GM18517 (cell line): ENCODE data around the gene DPF3.

Source experiments
- ATAC-seq: cut with Tn5 transposase; IDR thresholded peaks from one replicate; pipeline ENCODE4 v1.9.1; 2021; ENCODE audit warnings: mild to moderate bottlenecking, moderate library complexity; ENCODE audit not compliant: unreplicated experiment

The DPF3 gene

DNA sequence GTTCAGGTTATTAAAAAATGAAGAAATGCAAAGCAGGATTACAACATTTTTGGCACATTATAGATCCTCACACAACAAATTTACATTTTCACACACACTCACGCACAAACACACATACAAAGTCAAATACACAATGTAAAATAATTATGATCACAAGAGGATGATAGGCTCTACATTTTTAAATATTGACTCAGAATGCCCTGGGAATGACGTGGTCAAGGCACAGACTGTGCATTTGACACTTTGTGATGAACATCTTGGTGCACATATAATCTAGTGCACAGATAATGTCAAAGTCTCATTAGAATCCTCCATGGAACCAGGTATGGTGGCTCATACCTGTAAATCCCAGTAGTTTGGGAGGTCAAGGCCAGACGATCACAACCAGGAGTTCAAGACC lies 49.4 kb downstream of the DPF3 start:
- no peak for ATAC-seq

DNA sequence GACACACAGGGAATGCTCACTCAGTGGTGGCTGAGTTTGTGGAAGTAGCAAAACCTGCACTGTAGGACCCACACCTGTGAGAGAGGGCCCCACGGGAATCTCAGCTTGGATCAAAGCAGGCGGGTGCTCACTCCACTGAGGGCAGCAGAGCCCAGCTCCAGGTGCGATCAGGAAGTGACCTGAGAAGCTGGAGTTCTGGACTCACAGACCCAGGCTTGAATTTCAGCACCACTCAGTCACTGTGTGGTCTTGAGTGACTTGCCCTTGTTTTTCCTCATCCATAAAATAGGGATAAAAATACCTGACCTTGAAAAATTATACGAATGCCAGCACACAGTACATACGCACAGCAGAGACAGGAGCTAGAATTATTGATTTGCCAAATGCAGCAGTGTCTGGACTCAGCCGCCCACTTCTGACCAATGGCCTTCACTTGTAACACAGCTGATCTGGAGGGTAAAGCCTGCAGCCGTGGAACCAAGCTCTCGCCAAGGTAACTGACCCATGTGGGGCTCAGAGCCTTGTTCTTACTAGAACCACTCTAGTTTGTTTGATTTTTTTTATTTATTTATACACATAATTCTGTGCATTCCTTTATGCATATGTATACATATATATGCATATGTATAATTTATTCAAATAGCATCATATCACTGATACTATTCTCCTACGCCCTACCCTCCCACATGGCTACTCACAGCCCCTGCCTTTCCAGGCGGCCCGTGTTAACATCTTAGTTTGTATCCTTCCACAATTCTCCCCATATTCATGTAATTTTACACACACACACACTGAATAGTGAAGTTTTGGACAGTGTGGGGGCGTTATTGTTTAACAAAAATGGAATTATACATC lies 53.9 kb downstream of the DPF3 start:
- ATAC-seq: no peak

DNA sequence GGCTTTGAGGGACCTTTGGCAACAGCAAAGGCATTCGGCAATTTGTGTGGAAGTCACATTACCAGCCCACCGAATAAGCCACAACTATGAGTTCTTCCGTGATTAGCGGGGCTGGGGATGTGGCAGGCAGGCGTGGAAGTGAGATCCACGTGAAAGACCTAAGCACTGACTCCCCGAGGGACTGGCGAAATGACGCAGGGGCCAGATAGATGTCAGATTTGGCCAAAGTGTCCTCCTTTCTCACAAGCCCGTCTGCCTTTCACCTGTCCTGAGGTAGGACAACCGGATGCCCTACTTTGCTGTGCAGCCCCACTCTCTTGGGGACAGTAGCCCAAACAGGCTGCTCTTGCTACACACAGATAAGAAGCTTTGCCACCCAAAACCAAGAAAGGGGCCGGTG lies 54.5 kb downstream of the DPF3 start:
- ATAC-seq: no peak

DNA sequence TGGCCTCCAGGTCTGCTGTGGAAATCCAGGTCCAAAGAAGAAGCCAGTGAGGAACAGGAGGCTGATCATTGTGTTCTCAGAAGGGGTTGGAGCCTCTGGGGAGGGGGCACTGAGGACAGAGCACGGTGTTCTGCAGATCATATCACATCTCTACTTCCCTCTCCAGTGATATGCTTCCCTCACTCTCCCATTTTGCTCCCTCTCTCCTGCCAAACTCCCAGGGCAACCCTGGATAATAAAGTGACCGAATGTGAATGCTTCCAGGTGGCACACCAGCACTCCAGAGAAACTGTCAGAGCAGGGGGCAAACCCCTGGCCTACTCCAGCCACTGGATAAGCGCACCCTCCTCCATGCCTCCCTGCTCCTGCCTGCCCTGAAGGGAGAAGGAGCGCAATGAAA lies 57.8 kb downstream of the DPF3 start:
- ATAC-seq: no peak

DNA sequence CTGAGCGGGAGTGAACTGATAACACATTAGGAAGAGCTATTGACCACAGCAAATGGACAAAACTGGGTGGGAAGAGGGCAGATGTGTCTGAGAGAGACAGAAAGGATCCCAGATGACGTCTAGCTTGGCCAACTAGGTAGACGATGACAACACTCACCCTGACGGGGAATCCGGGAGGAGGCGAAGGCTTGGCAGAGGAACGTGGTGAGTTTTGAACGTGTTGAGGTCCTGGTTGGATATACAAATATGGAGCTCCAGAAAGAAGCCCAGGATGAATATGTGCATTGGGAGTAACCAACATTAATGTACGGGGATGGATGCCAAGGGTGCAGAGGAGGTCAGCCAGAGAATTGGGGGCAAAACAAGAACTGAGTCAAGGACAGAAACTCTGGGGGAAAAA lies 60.7 kb downstream of the DPF3 start:
- no peak for ATAC-seq

DNA sequence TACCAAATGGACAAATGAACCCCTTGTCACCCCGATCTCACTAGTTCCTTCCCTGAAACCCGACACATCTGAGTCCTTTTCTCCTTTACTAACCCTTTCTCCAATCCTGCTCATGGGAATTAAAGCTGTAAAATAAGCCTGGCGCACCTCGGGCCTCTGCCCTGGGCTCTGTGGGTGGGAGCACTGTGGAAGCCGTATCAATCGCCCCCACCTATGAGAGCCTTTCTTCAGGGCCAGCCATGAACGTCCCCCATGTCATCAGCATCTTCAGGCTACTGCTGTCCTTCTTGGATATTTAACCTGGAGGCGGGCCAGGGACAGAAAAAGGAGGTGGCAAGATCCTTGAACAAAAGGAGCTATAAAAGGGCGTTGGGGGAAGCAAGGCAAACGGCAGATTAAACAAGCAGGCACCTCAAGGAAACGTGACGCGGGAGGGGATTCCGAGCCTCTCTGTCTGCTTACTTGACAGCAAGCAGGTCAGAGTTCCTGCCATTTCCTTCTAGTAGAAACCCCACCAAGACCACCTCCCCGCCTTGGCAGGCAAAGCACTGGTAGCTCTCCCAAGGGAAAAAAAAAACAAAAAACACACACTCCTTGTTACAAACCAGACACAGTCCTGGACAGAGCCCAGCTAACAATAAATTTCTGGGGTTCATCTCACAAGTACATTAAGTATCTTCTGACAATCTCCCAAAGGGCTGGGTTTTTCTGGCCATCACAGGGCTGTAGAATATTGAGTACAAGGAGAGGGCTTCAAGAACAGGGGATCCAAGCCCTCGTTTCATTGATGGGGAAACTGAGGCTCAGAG lies 62.9 kb downstream of the DPF3 start:
- ATAC-seq: no peak

DNA sequence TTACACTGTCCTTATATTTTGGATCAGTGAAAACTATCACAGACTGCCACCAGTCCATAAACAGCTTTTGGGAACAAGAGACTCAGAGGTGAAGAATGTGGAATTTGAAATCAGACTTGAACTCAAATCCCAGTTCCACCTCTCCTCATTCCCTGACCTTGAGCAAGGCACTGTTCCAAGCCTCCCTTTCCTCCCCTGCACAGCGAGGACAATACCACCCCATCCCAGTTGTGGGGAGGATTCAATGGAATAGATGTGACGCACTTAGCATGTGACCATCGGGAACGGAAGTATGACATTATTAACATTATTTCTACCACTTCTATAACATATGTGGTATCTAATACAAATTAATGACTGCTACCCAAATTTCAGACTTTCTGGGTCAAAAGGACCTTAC lies 63.5 kb downstream of the DPF3 start:
- ATAC-seq: no peak

DNA sequence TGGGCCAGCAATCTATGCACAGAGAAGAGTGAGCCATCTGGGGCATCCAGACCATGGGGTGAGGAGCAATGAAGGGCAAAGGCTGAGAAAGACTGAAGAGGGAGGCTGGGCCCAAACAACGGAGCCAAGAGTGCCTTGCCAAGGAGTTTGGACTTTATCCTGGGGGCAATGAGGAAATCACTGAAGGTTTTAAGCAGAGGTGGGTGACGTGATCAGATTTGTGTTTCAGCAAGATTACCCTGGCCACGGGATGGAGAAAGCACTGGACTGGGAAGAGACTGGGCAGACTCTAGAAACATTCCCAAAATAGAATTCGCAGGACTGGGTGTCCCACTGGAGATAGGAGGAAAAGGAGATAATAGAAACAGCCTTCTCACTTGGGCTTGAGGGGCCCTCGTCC lies 65.3 kb downstream of the DPF3 start:
- ATAC-seq: no peak

DNA sequence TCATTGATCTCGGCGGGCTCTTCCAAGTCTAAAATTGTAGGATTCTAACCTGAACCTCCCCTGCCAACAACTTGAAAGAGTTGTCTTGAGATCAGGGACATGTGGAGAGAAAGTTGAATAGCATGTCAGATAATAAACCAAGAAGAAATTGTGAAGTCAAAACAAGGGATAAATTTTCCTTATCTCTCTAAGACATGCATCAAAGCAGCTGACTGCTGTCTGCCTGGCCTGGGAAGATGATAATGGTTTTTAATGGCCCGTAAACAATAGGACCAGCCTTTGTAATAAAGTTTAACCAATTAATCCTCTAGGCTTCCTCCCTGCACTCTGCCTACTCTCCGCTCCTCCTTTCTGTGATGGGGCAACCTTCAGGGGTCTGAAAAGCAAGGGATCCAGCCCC lies 67.9 kb downstream of the DPF3 start:
- no peak for ATAC-seq

DNA sequence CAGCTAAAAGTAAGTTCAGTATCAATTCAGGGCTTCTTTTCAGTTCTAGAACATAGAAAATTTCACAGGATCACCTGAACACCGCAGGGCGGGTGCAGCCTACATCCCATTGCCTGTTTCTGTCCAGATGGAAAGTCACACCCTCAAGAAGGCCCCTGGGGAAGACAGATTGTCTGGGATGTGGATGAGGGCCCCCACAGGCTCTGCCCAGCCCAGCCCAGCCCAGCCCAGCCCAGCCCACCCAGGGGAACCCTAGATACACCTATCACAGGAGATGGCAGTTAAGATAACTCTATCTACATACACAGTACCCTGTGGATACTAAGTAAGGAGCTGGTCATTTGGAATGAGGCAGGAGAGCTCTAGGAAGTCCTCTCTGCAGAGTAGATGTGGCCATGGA lies 68.4 kb downstream of the DPF3 start:
- no peak for ATAC-seq

DNA sequence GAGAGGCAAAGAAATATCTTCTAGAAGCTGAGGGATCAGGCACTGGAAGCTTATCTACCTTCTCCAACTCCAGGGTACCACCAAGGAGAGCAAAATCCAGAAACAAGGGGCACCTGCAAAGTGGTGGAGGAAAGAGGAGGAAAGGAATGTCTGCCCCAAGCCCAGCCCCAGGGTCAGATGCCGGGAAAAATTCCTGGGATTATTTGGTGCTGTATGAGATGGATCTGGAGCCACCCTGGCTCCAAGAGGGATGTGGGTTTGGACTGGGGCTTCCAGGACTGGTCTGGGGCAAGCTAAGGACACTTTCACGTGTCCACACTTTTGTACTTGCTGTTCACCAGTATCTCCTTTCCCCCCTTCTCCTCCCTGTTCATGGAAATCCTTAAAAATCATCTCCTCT lies 69.8 kb downstream of the DPF3 start:
- no peak for ATAC-seq

DNA sequence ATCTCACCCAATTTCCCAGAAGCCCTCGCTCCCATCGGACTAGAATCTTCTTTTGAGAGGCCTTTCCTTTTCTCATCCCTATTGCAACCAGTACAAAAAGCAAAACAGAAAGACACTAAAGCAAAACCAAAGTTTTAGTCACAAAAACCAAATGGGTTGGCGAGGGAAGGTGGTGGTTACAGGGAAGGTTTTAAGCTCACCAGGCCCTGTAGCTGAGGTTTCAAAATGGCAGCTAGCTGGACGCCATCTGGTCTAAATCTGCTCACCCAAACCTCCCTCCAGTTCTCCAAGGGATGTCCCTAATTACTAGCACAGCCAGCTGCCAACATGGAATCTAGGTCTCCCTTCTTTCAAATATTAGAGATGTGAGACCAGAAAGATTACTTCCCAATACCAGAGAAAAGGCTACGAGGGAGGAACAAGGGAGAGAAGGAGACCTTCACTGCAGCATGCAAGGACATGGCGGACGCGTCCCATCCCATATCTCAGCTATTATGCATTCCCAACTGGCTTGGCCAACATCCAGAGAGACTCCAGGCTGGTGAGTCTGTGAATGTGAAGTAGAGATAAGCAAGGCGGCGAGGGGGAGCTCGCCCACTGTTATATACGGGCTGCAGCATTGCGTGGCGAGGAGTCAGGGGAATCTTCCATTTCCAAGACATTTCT lies 70.8 kb downstream of the DPF3 start:
- no peak for ATAC-seq

DNA sequence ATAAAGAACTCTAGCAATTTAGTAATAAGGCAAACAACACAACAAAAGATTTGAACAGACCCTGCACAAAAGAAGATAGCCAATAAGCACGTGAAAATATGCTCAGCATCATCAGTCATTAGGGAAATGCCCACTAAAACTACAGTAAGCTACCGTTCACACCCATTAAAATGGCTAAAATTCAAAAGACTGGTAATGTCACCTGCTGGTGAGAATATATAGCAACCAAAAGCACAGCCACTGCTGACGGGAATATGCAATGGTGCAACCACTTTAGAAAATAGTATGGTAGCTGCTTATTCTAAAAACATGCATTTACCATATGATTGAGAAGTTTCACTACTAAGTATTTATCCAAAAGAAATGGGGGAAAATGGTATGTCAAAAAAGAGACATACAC lies 74.9 kb downstream of the DPF3 start:
- no peak for ATAC-seq

DNA sequence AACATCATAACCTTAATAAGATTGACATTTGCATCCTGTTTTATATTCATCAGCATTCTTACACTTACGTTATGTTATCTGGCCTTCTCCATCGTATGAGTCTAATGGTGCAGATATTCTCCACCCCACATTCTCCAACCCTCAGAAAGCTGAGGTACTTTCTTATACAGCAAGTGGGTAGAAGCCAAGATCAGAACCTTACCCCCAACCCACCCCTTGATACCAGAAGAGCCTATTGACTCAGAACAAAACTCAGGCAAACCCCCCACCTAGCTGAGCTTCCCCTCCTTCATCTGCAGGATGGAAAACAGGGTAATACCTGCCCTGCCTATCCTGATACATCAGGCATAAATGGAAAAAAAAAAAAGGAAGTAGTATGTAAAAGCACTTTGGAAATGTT lies 77.6 kb downstream of the DPF3 start:
- no peak for ATAC-seq

DNA sequence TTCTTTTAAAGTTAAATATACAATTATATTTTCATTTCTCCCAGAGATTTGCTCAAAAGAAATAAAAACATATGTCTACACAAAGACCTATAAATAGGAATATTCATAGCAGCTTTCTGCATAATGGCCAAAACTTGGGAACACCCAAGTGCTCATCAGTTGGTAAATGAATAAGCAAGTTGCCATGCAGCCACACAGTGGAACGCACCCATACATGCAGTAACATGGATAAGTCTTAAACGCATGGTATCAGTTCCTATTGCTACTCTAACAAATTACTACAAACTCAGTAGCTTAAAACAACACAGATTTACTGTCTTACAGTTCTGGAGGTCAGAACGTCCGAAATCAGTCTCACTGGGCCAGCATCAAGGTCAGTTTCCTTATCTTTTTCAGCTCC lies 78.5 kb downstream of the DPF3 start:
- ATAC-seq: no peak

DNA sequence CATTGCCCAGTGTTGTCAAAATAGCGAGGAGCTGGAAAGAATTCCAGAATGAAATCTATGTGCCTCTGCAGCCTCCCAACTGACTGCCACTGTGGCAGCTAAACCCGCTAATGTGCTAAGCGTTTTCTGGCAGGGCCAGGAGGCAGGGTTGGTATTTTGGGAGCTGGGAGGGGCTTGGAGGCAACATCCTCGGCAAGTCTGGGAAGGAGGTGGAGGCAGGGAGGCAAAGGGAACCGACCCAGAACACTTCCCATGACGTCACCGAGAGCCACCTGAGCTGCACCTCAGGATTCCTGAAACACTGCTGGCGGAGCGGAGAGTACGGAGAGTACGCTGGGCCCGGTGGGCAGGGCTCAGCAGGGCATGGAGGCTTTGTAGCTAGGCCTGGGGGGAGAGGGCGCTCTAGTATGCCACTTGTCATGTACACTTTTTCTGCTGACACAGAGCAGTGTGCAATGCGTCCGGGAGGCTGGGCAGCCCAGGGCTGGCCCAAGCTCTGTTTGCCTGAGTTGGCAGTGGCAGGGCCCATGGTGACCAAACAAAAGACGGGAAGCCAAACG lies 81.5 kb downstream of the DPF3 start:
- ATAC-seq: no peak

DNA sequence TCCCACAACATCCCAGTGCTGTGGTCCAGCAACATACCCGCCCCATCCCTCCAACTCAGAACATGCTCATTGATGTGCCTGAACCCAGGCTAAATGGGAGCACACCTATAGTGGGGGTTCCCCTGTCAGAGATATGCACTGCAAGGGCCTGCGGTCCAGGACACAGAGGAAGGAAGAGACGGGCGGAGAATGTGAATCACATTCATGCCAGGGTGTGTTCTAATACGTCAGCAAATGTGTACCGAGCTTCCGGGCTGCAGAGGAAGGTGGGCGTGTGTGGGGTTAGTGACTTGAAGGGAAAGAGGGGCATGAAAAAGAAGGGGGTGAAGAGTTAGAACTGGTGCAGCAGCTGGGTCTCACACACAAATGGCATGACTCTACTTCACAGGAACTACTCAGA lies 83.7 kb downstream of the DPF3 start:
- ATAC-seq: no peak

DNA sequence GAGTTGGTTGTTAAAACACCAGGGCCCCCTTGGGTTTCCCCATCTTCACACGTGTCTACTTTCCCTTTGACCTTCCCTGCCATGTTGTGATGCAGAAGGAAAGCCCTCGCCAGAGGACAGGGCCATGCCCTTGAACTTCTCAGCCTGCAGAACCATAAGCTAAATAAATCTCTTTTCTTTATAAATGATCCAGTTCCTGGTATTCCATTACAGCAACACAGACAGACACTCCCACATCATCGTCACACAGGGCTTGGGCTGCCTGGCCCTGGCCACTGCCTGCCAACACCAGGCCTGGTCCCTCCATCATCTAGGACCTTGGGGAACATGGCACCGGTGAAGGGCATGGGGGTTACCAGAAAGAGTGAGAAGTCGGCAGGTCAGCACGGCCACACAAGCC lies 84.8 kb downstream of the DPF3 start:
- ATAC-seq: no peak

DNA sequence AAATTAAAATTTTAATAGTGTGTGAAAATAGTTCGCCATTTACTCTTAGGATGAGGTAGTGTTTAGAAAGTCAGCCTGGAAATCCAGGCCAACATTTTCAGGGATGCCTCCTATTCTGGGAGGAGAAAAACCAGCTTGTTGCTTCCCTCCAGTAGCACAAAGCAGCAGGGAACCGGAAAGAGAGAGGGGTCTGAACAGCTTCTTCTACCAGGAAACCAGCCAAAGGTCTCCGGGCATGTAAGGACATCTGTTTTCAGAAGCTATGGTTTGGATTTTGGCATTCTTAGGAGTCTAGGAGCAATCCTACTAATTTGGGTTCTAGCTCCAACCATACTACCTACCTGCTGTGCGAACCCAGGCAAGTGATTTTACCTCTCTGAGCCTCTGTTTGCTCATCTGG lies 85.3 kb downstream of the DPF3 start:
- no peak for ATAC-seq

DNA sequence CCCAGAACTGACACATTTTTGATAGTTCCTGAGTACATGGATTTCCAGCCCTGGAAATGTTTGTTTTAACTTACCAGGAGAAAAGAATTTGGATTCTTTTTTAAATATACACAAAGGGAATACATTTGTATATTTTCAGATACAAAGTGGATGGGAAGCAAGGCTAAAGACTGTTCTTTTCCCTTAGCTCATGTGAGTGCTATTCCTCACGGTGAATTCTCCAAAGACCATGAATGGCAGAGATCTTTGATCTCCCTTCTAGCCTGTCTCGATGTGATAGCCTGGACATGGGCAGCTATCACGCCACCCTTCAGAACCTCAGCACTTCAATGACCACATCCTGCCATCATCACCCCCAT lies 91.3 kb downstream of the DPF3 start:
- ATAC-seq: no peak

DNA sequence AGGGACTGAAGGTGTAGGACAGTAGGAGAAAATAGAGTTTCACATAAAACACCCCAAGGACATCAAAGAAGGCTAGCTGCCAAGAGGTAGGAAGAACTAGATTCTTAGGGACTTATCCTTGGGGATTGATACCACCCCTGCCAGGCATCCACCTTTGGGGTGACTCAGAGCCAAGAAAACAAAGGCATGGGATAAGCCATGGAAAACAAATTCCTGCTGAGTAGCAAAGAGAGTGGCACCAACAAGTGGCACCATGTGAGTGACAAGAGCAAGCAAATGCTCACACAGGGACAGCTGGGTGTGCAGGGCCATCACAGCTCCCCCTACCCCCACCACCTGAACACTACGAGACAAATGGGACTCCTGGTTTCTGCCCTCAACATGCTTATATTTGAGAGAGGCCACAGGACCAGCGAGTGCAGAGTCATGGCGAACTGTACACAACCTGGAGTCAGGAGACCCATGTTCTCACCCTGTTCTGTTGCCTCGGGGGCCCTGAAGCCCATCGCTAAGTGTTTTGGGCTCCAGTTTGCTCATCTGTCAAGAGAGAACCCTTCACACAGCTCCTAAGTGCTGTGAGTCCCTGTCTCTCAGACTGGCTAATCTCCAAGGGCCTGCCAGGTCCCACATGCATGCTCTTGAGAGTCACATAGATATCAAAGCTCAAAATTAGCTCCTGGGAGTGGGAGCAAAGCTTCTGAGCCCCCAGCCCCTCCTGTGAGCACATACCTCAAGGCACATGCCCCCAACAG lies 91.9 kb downstream of the DPF3 start:
- no peak for ATAC-seq
